22Rv1 (cell line): Measurements from ENCODE around the gene ENO2.

Experiments
- ZFX ChIP-seq: fragments of 450-650 bp; IDR thresholded peaks from 2 replicates; pipeline ENCODE4 v1.6.1; 2017; ENCODE audit warnings: antibody characterized with exemption, borderline replicate concordance
- TF ChIP-seq, protein P1 (sequence below): fragments of 450-650 bp; IDR thresholded peaks from 2 replicates; pipeline ENCODE4 v1.5.1; 2017; ENCODE audit warnings: mild to moderate bottlenecking

DNA sequence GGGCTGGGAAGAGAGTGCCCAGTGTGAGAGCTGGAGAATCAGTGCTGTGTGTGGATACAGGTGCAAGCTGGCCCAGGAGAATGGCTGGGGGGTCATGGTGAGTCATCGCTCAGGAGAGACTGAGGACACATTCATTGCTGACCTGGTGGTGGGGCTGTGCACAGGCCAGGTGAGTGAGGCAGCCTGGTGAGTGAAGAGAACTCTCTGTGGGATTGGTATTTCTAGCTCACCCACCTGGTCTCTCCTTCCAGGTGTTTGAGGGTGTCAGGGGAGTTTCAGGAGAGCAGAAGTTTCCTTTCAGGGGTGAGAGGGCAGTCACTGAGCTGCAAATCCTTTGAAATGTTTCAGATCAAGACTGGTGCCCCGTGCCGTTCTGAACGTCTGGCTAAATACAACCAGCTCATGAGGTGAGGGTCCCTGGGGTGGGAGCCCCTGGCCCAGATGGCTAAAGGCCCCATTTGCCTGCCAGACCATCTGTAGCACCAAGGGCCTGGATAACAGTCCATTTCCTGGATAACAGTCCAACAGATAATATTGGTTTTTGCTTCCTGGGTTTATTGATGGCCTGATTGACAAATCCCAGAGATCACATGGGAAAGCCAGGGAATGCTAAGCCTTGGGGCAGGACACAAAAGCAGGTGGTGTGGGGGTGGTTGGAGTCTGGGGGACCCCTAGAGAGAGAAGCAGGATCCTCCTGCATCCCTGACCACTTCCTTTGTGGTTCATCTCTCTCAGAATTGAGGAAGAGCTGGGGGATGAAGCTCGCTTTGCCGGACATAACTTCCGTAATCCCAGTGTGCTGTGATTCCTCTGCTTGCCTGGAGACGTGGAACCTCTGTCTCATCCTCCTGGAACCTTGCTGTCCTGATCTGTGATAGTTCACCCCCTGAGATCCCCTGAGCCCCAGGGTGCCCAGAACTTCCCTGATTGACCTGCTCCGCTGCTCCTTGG, 7.9 kb downstream of the ENO2 start:
- TF ChIP-seq, protein P1, sequence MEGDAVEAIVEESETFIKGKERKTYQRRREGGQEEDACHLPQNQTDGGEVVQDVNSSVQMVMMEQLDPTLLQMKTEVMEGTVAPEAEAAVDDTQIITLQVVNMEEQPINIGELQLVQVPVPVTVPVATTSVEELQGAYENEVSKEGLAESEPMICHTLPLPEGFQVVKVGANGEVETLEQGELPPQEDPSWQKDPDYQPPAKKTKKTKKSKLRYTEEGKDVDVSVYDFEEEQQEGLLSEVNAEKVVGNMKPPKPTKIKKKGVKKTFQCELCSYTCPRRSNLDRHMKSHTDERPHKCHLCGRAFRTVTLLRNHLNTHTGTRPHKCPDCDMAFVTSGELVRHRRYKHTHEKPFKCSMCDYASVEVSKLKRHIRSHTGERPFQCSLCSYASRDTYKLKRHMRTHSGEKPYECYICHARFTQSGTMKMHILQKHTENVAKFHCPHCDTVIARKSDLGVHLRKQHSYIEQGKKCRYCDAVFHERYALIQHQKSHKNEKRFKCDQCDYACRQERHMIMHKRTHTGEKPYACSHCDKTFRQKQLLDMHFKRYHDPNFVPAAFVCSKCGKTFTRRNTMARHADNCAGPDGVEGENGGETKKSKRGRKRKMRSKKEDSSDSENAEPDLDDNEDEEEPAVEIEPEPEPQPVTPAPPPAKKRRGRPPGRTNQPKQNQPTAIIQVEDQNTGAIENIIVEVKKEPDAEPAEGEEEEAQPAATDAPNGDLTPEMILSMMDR, result no peak
- no peak for TF ChIP-seq ZFX
